ENCODE measurements around the gene CCSER2.

The CCSER2 gene

GRCh38 chr10:84348447-84348846, 20.1 kb downstream of the CCSER2 start:
- DNase-seq (ENCODE audit: low read depth in 2 of 2) = no peak

- DNase-seq (ENCODE audit: low read depth in 2 of 2) = no peak
Observed at GRCh38 chr10:84348860-84349259, 20.5 kb downstream of the CCSER2 start.

GRCh38 chr10:84352251-84352842, 24.0 kb downstream of the CCSER2 start:
- DNase-seq (ENCODE audit: low read depth in 2 of 2) = peak; percentile 30 to 51

GRCh38 chr10:84353052-84353803, 24.8 kb downstream of the CCSER2 start:
- DNase-seq (ENCODE audit: low read depth in 2 of 2) = no peak

- DNase-seq (ENCODE audit: low read depth in 2 of 2) = no peak
Observed at GRCh38 chr10:84354623-84355022, 26.2 kb downstream of the CCSER2 start.

- DNase-seq (ENCODE audit: low read depth in 2 of 2) = no peak
Observed at GRCh38 chr10:84355106-84355505, 26.7 kb downstream of the CCSER2 start.

- no peak for DNase-seq (ENCODE audit: low read depth in 2 of 2)
Observed at GRCh38 chr10:84356928-84357327, 28.5 kb downstream of the CCSER2 start.

GRCh38 chr10:84358743-84359142, 30.4 kb downstream of the CCSER2 start:
- no peak for DNase-seq (ENCODE audit: low read depth in 2 of 2)

- no peak for DNase-seq (ENCODE audit: low read depth in 2 of 2)
Observed at GRCh38 chr10:84360637-84361365, 32.4 kb downstream of the CCSER2 start.

- DNase-seq (ENCODE audit: low read depth in 2 of 2) = no peak
Observed at GRCh38 chr10:84365335-84365881, 37.0 kb downstream of the CCSER2 start.

- DNase-seq (ENCODE audit: low read depth in 2 of 2) = no peak
Observed at GRCh38 chr10:84366041-84366440, 37.7 kb downstream of the CCSER2 start.

GRCh38 chr10:84367256-84367655, 38.9 kb downstream of the CCSER2 start:
- DNase-seq (ENCODE audit: low read depth in 2 of 2) = no peak

GRCh38 chr10:84368828-84369227, 40.4 kb downstream of the CCSER2 start:
- DNase-seq (ENCODE audit: low read depth in 2 of 2) = no peak

- no peak for DNase-seq (ENCODE audit: low read depth in 2 of 2)
Observed at GRCh38 chr10:84370283-84370682, 41.9 kb downstream of the CCSER2 start.

GRCh38 chr10:84371944-84372343, 43.6 kb downstream of the CCSER2 start:
- DNase-seq (ENCODE audit: low read depth in 2 of 2) = no peak

- no peak for DNase-seq (ENCODE audit: low read depth in 2 of 2)
Observed at GRCh38 chr10:84373000-84373399, 44.6 kb downstream of the CCSER2 start.

GRCh38 chr10:84374455-84374854, 46.1 kb downstream of the CCSER2 start:
- no peak for DNase-seq (ENCODE audit: low read depth in 2 of 2)

GRCh38 chr10:84375011-84375410, 46.6 kb downstream of the CCSER2 start:
- no peak for DNase-seq (ENCODE audit: low read depth in 2 of 2)

- no peak for DNase-seq (ENCODE audit: low read depth in 2 of 2)
Observed at GRCh38 chr10:84375881-84376280, 47.5 kb downstream of the CCSER2 start.

- no peak for DNase-seq (ENCODE audit: low read depth in 2 of 2)
Observed at GRCh38 chr10:84388148-84388547, 59.8 kb downstream of the CCSER2 start.

- DNase-seq (ENCODE audit: low read depth in 2 of 2) = no peak
Observed at GRCh38 chr10:84390364-84390763, 62.0 kb downstream of the CCSER2 start.

GRCh38 chr10:84391326-84391725, 62.9 kb downstream of the CCSER2 start:
- DNase-seq (ENCODE audit: low read depth in 2 of 2) = no peak

GRCh38 chr10:84392181-84392580, 63.8 kb downstream of the CCSER2 start:
- no peak for DNase-seq (ENCODE audit: low read depth in 2 of 2)
